ENCODE measurements around the gene BORCS8.

The BORCS8 gene

DNA sequence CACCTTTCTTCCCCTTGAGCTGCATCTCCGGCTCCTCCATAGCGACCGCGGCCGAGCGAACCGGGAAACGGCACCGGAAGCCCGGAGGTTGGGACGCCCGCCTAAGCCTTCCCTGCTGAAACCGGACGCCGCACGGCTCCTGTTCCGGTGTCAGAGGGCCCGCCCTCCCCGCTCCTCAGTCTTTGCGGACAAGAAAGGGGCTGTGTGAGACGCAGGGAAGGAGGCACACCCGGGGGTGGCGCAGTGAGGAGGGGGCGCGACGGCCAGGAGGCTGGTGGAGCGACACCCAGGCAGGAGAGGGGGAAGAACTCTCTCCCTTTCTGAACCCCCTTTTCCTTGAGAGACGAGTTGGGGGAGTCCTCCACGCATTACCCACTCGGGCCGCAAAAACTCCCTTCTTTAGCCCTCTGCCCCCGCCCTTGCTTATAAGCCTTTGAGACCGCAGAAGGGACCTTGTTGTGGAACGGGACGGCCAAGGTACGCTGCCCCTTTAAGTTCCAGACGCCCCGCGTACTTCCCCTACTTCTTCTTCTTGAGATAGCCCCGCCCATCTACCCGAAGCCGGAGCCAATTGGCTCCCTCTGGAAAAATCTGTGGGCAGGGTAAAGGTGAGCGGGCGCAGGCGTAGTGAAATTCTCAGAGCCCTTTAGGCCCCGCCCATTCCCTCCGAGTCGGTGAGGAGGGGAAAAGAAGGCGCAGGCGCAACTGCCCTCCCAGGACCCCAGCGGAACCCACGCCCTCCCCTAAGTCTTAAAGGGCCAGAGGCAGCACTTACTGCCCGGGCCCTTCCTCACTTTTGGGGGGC is at the start of gene BORCS8, which contains the start of gene RFXANK:
TSS of gene BORCS8 (minus strand) at position 75 of the 805 bp plus-strand sequence. CDS start at position 40, 35 bp downstream.
TSS of gene RFXANK (plus strand) at position 181 of the 805 bp plus-strand sequence. CDS start 1,689 bp downstream, outside the sequence.
- in situ Hi-C loops (cut with HindIII; ENCODE audit: low pct_unique_long_range_greater_than_20kb, low sequenced_read_pairs) = no loop called here
- DNase-seq (ENCODE audit: low read depth in 1 of 2, low spot score in 1 of 2) = peak; percentile 74 to 98
- no peak for TF ChIP-seq JUND (IDR thresholded peaks at IDR 0.05; ENCODE audit: low read depth)

DNA sequence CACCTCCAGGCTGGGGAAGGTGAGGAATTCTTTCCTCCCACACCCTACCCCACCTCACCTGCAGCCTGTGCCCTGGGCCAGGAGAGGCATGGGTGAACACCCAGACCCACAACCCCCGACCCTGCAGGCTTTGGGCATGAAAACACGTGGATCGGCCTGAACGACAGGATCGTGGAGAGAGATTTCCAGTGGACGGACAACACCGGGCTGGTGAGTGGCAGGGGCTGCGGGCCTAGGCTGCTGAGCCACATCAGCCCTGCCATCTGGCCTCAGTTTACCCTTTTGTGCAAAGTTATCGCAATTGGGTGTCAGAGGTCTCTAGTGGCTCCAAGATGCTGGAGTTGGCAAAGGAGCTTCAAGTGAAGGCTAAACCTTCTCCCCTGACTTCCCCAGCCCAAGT is 48.5 kb upstream of the BORCS8 start:
- DNase-seq (ENCODE audit: low read depth in 1 of 2, low spot score in 1 of 2) = no peak
- in situ Hi-C loops (cut with HindIII; ENCODE audit: low pct_unique_long_range_greater_than_20kb, low sequenced_read_pairs) = no loop called here
- no peak for TF ChIP-seq JUND (IDR thresholded peaks at IDR 0.05; ENCODE audit: low read depth)

GRCh38 chr19:19239675-19240074 is 47.7 kb upstream of the BORCS8 start:
- DNase-seq (ENCODE audit: low read depth in 1 of 2, low spot score in 1 of 2) = no peak
- no peak for TF ChIP-seq JUND (IDR thresholded peaks at IDR 0.05; ENCODE audit: low read depth)
- in situ Hi-C loops (cut with HindIII; ENCODE audit: low pct_unique_long_range_greater_than_20kb, low sequenced_read_pairs) = no loop called here

DNA sequence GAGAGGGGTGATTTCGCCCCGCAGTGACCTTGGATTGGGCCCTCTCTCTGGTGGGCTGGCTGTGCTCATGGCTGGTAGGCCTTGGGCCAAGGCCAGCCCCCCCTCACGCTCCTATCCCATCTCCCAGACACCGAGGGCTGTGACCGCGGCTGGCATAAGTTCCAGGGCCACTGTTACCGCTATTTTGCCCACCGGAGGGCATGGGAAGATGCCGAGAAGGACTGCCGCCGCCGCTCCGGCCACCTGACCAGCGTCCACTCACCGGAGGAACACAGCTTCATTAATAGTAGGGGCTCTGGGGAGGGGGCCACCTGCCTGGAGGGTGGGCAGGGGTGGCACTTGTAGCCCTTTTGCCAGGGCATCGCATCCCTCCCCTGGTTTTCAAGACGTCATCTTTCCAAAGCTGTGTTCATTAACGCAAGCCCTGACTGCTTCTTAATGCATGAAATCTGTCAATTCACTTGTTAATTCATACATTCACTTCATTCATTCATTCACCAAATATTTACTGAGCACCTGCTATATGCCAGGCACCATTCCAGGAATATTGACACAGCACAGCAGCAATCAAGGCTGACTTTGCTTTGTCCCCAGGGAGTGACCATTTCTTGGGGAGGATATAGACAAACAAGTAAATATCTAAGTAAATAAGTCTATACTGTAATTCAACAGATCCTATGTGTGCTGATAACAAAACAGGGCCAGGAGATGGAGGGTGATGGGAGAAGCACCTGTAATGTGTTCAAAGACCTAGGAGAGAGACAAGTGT is 46.4 kb upstream of the BORCS8 start:
- TF ChIP-seq JUND (IDR thresholded peaks at IDR 0.05; ENCODE audit: low read depth) = no peak
- in situ Hi-C loops (cut with HindIII; ENCODE audit: low pct_unique_long_range_greater_than_20kb, low sequenced_read_pairs) = no loop called here
- DNase-seq (ENCODE audit: low read depth in 1 of 2, low spot score in 1 of 2) = no peak

GRCh38 chr19:19236173-19236572 is 44.2 kb upstream of the BORCS8 start:
- no peak for TF ChIP-seq JUND (IDR thresholded peaks at IDR 0.05; ENCODE audit: low read depth)
- in situ Hi-C loops (cut with HindIII; ENCODE audit: low pct_unique_long_range_greater_than_20kb, low sequenced_read_pairs) = no loop called here
- DNase-seq (ENCODE audit: low read depth in 1 of 2, low spot score in 1 of 2) = no peak

GRCh38 chr19:19234220-19234816 is 42.4 kb upstream of the BORCS8 start:
- no peak for DNase-seq (ENCODE audit: low read depth in 1 of 2, low spot score in 1 of 2)
- in situ Hi-C loops (cut with HindIII; ENCODE audit: low pct_unique_long_range_greater_than_20kb, low sequenced_read_pairs) = no loop called here
- TF ChIP-seq JUND (IDR thresholded peaks at IDR 0.05; ENCODE audit: low read depth) = no peak

DNA sequence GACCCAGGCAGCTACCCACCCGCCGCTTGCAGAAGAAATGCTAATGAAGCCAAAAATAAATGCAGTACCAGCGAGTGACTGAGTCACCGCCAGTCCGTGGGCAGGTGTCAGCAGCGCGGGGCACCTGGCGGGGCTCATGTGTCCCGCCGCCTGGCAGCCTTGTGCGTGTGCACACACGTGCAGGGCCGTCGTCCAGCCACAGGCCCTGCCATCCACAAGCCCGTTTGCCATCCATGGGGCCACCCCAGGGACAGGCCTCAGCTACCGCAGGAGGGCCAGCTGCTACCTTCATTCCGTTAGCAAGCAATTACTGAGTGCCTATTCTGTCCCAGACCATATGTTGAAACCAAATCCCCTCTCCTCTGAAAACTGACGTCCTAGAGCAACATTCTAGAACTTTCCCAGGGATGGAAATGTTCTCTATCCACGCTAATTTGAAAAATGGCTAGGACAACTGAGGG is 40.3 kb upstream of the BORCS8 start:
- in situ Hi-C loops (cut with HindIII; ENCODE audit: low pct_unique_long_range_greater_than_20kb, low sequenced_read_pairs) = no loop called here
- no peak for TF ChIP-seq JUND (IDR thresholded peaks at IDR 0.05; ENCODE audit: low read depth)
- no peak for DNase-seq (ENCODE audit: low read depth in 1 of 2, low spot score in 1 of 2)

GRCh38 chr19:19230999-19231398 is 39.0 kb upstream of the BORCS8 start:
- in situ Hi-C loops (cut with HindIII; ENCODE audit: low pct_unique_long_range_greater_than_20kb, low sequenced_read_pairs) = no loop called here
- TF ChIP-seq JUND (IDR thresholded peaks at IDR 0.05; ENCODE audit: low read depth) = no peak
- DNase-seq (ENCODE audit: low read depth in 1 of 2, low spot score in 1 of 2) = no peak

DNA sequence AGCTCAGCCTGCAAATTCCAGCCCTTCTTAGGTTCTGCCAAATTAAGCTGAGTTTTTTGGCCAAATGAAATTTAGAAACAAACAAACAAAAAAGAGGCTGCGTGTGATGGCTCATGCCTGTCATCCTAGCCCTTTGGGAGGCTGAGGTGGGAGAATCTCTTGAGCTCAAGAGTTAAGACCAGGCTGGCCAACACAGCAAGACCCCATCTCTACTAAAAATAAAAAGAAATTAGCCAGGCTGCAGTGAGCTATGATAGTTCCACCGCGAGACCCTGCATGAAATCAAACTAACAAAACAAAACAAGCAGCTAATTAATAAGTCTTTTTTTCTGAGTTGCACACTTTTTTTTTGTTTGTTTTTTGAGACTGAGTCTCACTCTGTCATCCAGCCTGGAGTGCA is 37.7 kb upstream of the BORCS8 start:
- TF ChIP-seq JUND (IDR thresholded peaks at IDR 0.05; ENCODE audit: low read depth) = no peak
- in situ Hi-C loops (cut with HindIII; ENCODE audit: low pct_unique_long_range_greater_than_20kb, low sequenced_read_pairs) = no loop called here
- DNase-seq (ENCODE audit: low read depth in 1 of 2, low spot score in 1 of 2) = no peak

- TF ChIP-seq JUND (IDR thresholded peaks at IDR 0.05; ENCODE audit: low read depth) = no peak
- no peak for DNase-seq (ENCODE audit: low read depth in 1 of 2, low spot score in 1 of 2)
- in situ Hi-C loops (cut with HindIII; ENCODE audit: low pct_unique_long_range_greater_than_20kb, low sequenced_read_pairs) = no loop called here
Measured at GRCh38 chr19:19227217-19227616, 35.3 kb upstream of the BORCS8 start.

DNA sequence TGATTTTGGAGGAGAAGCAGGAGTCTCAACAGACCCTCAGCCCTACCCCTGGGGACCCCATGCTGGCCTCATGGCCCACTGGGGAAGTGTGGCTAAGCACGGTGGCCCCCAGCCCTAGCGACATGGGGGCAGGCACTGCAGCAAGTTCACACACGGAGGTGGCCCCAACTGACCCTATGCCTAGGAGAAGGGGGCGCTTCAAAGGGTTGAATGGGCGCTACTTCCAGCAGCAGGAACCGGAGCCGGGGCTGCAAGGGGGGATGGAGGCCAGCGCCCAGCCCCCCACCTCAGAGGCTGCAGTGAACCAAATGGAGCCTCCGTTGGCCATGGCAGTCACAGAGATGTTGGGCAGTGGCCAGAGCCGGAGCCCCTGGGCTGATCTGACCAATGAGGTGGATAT is 34.7 kb upstream of the BORCS8 start:
- no peak for TF ChIP-seq JUND (IDR thresholded peaks at IDR 0.05; ENCODE audit: low read depth)
- in situ Hi-C loops (cut with HindIII; ENCODE audit: low pct_unique_long_range_greater_than_20kb, low sequenced_read_pairs) = no loop called here

GRCh38 chr19:19226204-19226603 is 34.3 kb upstream of the BORCS8 start:
- in situ Hi-C loops (cut with HindIII; ENCODE audit: low pct_unique_long_range_greater_than_20kb, low sequenced_read_pairs) = no loop called here
- no peak for DNase-seq (ENCODE audit: low read depth in 1 of 2, low spot score in 1 of 2)
- TF ChIP-seq JUND (IDR thresholded peaks at IDR 0.05; ENCODE audit: low read depth) = no peak

More for the DNA sequence above, 34.7 kb upstream of the BORCS8 start:
- no peak for DNase-seq (ENCODE audit: low read depth in 1 of 2, low spot score in 1 of 2)

All from T47D (cell line).